Right lobe of liver (tissue), 6 donors: Measurements from ENCODE around the gene ARHGEF37. TPM values are rescaled to one million over a fixed set of nuclear protein-coding genes. Genes with fewer than 3 reads are reported as not detected.
"Not testable (repeated sequence)": the region's sequence is repeated elsewhere in the genome, so short reads cannot be mapped to it uniquely, and the experiment has no call there.

Source experiments
- ATAC-seq, 4 donors: fragments of 200-7000 bp; cut with Tn5 transposase; one replicate each; pipeline ENCODE4 v1.9.1; 2020; ENCODE audit warnings: mild to moderate bottlenecking in 4 of 4, moderate library complexity in 4 of 4
- DNase-seq, 3 donors: peaks; one replicate each; pipeline ENCODE4 v3.0.0-alpha.2; 2020
- H3K27ac ChIP-seq, 3 donors: fragments of 200-600 bp; one replicate each; pipeline ENCODE4 v1.8.0; 2022
- H3K27me3 ChIP-seq, 2 donors: fragments of 200-600 bp; one replicate each; pipeline ENCODE4 v1.8.0; 2022
- H3K36me3 ChIP-seq, 4 donors: fragments of 200-600 bp; sonication (generic) in 1 of 4; one replicate each; pipeline versions ENCODE4 v1.5.1 to v1.8.0; 2017 to 2022; ENCODE audit warnings: control low read depth in 1 of 4
- H3K4me1 ChIP-seq, 4 donors: fragments of 200-600 bp; sonication (generic) in 1 of 4; one replicate each; pipeline versions ENCODE4 v1.5.1 to v1.8.0; 2017 to 2022; ENCODE audit warnings: control low read depth in 1 of 4
- H3K4me3 ChIP-seq, 3 donors: fragments of 200-600 bp; one replicate each; pipeline ENCODE4 v1.8.0; 2022
- H3K9me3 ChIP-seq, 4 donors: fragments of 200-600 bp; sonication (generic) in 1 of 4; one replicate each; pipeline versions ENCODE4 v1.5.1 to v1.8.0; 2017 to 2022; ENCODE audit warnings: control low read depth in 1 of 4
- POLR2A ChIP-seq: fragments of 450-650 bp; IDR thresholded peaks from one replicate; pipeline ENCODE4 v1.6.1; 2017; ENCODE audit warnings: antibody characterized with exemption, mild to moderate bottlenecking
- WGBS: methylation state at CpG from one replicate; pipeline ENCODE4 v1.1.6; 2018; ENCODE audit warnings: low coverage, low lambda C conversion rate; ENCODE audit not compliant: insufficient coverage; ENCODE audit errors: missing lambda C conversion rate; 5-methylcytosine and 5-hydroxymethylcytosine counted together
- intact Hi-C, 2 donors: fragments of 100-400 bp; cut with DNase I; formaldehyde crosslinking; loops; one replicate each; pipeline versions ENCODE4 v1.11.2 to v1.14.1; 2022
- total RNA-seq, 6 experiments: library from RNA; depleted of rRNA in 2 of 6; stranded (reverse); fragments of >200 nt in 2 of 6; fragmentation: NEBNext Ultra II Directional in 3 of 6; extraction: Animal tissue kit (Norgen Biotek cat#: 25700) in 3 of 6; gene quantifications; one replicate each; pipeline versions ENCODE4 v1.1.0 to v1.2.4, GENCODE V29; 2016 to 2023
- TF ChIP-seq, protein P1 (sequence below), 4 donors: fragments of 200-600 bp in 3 of 4; fragments of 450-650 bp in 1 of 4; IDR thresholded peaks; one replicate each; pipeline versions ENCODE4 v1.5.1 to v1.8.0; 2016 to 2022; ENCODE audit warnings: antibody characterized with exemption in 4 of 4, mild to moderate bottlenecking in 2 of 4
- donor health status: DM: no; HTN: yes; CAD: no.
- donor health status: DM: no; HTN: no; CAD: no.
- donor health status: DM: no; HTN: no; CAD: no.
- donor health status: DM: no; HTN: yes; CAD: no.
- donor health status: DM: no; HTN: yes; CAD: no.

ARHGEF37 gene
- total RNA-seq, 6 experiments from 2014 or later, result 1.6 to 7.3 (median 2.1) TPM

DNA sequence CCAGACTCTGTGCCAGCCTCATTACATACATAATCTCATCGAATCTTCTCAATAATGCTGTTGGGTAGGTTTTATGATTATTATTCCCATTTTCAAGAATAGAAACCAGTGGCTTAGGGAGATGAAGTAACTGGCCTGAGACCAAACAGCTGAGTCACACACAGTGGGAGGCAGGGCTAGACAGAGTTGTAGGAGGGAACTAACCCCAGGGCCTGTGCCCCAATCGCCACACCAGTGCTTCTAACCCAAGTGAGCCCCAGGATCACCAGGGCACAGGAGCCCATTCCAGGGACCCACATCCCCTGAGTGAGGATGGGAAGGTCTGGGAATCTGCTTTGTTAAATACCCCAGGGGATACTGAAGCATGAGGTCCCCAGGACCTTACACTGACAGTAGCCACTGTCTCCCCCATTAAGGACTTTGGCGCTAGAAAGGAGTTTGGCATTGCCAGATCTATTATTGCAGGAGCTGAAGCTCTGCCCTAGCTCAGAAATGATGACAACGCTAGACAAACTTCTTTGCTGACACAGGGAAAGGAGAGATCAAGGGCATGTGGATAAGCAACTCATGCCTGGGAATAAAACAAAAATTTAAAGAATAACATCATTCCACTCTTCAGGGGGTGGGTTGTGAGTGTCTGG, 85.0 kb downstream of the ARHGEF37 start:
- Histone ChIP-seq H3K4me1 (peaks cover 0 to 4% (median 0%) of the 10 kb centered on the region in 4 donors), H3K9me3 (no peaks in the 10 kb centered on the region), H3K27ac (no peak overlapping the region), H3K27me3 (no peaks in the 10 kb centered on the region), H3K36me3 (no peaks in the 10 kb centered on the region), H3K4me3 (no peak overlapping the region)
- DNase-seq (peak in 1 of 3 donors; percentile 46), ATAC-seq (peak; percentile 59 to 77 (median 66))
- TF ChIP-seq POLR2A, result no peak
- TF ChIP-seq, protein P1, sequence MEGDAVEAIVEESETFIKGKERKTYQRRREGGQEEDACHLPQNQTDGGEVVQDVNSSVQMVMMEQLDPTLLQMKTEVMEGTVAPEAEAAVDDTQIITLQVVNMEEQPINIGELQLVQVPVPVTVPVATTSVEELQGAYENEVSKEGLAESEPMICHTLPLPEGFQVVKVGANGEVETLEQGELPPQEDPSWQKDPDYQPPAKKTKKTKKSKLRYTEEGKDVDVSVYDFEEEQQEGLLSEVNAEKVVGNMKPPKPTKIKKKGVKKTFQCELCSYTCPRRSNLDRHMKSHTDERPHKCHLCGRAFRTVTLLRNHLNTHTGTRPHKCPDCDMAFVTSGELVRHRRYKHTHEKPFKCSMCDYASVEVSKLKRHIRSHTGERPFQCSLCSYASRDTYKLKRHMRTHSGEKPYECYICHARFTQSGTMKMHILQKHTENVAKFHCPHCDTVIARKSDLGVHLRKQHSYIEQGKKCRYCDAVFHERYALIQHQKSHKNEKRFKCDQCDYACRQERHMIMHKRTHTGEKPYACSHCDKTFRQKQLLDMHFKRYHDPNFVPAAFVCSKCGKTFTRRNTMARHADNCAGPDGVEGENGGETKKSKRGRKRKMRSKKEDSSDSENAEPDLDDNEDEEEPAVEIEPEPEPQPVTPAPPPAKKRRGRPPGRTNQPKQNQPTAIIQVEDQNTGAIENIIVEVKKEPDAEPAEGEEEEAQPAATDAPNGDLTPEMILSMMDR (IDR thresholded peaks at IDR 0.05), result no peak
- intact Hi-C loops, result no loop called here
- WGBS, result 63% methylated on average over 3 of the region's 4 CpGs

DNA sequence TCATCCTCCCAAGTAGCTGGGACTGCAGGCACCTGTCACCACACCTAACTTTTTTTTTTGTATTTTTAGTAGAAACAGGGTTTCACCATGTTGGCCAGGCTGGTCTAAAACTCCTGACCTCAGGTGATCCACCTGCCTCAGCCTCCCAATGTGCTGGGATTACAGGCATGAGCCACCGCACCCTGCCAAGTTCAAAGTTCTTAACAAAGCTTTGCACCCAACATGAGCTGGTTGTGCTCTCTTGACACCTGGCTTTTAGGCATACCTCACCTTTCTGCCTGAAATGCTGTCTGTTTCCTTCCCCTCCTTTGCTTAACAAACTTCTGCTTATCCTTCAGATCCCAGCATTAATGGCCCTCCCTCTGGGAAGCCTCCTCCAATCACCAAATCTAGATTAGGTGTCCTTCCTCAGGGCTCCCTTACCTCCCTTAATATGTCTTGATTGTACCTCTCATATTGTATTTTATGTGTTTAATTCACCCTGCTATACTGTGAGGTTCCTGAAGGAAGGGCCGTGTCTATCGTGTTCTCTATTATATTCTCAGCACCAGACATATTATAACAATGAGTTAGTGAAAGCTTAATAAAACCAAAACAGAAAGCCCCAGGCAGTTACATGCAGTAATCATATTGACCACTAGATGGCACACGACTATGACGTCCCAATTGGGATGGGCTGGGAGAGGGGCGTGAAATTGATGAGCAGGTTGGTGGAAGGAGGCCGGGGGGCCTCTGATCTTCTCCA, 86.0 kb downstream of the ARHGEF37 start:
- Histone ChIP-seq H3K36me3 (no peaks in the 10 kb centered on the region), H3K27ac (no peak overlapping the region), H3K9me3 (no peaks in the 10 kb centered on the region), H3K4me3 (no peak overlapping the region), H3K4me1 (peaks cover 0 to 4% (median 0%) of the 10 kb centered on the region in 4 donors), H3K27me3 (no peaks in the 10 kb centered on the region)
- DNase-seq (peak in 1 of 3 donors; percentile 49), ATAC-seq (peak; percentile 81 to 87 (median 82))
- WGBS, result 17% methylated on average over 7 of the region's 7 CpGs
- TF ChIP-seq POLR2A, result no peak
- TF ChIP-seq, protein P1 (IDR thresholded peaks at IDR 0.05), result peak; percentile 79 to 90 (median 87)
- intact Hi-C loops, result no loop called here

DNA sequence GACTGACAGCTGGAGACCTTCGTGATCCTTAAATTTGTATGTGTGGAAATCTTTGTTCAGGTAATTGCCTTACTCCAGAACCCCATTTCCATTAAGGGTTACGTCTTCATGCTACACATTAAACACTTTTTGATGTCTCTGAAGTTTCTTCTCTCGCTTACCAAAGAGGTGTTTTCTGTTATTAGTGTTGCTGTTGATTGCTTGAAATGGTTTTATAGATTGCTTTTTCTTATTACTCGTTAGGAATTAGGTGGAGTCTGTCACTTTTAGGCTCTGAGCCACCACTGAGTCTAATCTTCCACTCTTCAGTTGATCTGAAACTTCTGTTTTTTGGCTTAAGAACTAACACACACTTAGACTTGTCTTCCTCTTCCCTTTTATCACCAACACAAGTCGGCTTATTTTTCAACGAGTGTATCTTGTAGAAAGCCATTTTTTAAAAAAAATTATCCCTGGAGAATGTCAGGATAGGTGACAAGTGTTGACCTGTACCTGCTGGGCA, 86.6 kb downstream of the ARHGEF37 start:
- TF ChIP-seq, protein P1 (IDR thresholded peaks at IDR 0.05), result no peak
- no peak for TF ChIP-seq POLR2A
- Histone ChIP-seq H3K27me3 (no peaks in the 10 kb centered on the region), H3K9me3 (no peaks in the 10 kb centered on the region), H3K27ac (no peak overlapping the region), H3K4me1 (peaks cover 0 to 4% (median 0%) of the 10 kb centered on the region in 4 donors), H3K36me3 (no peaks in the 10 kb centered on the region), H3K4me3 (no peak overlapping the region)
- intact Hi-C loops, result no loop called here
- no peak for DNase-seq
- 42% methylated on average over 6 of the region's 6 CpGs for WGBS
- ATAC-seq, result peak in 1 of 4 donors; percentile 39

DNA sequence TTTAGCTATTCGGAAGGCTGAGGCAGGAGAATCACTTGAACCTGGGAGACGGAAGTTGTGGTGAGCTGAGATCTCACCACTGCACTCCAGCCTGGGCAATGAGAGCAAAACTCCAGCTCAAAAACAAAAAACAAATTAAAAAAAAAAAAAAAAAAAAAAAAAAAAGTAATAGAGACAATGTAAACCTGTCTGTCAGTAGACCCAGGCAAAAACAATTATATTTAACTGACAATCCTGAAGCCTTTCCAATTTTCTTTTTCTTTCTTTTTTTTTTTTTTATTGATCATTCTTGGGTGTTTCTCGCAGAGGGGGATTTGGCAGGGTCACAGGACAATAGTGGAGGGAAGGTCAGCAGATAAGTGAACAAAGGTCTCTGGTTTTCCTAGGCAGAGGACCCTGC, 88.0 kb downstream of the ARHGEF37 start:
- no CpG with 5 or more reads among the region's 3 CpGs for WGBS
- H3K9me3 ChIP-seq, H3K4me3 ChIP-seq, intact Hi-C loops, H3K27me3 ChIP-seq, H3K4me1 ChIP-seq, H3K36me3 ChIP-seq, ATAC-seq, H3K27ac ChIP-seq, DNase-seq: not testable (repeated sequence)

DNA sequence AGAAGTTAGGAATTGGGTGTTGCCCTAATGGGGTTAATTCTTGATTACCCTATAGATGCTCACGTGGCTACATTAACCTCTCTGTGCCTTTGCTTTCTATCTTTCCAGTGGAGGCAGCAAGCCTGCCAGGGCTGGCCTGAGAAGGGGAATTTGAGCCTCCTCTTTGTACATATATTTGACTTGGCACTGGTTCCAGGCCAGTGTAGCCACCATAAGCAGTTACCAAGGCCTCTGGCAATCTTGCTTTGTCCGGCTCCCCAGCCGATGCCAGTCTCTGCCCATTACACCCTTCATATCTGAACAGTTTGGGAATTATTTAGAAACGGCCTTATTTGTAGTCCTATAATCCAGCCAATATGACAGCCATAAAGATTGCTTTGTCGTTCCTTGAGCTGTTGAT, 90.2 kb downstream of the ARHGEF37 start:
- 35% methylated on average over 5 of the region's 5 CpGs for WGBS
- Histone ChIP-seq H3K9me3 (no peaks in the 10 kb centered on the region), H3K4me3 (no peak overlapping the region), H3K36me3 (no peaks in the 10 kb centered on the region), H3K4me1 (peaks cover 0 to 4% (median 0%) of the 10 kb centered on the region in 4 donors), H3K27me3 (no peaks in the 10 kb centered on the region), H3K27ac (no peak overlapping the region)
- TF ChIP-seq, protein P1 (IDR thresholded peaks at IDR 0.05), result no peak
- TF ChIP-seq POLR2A, result no peak
- peak in 2 of 3 donors; percentile 43 to 51 for DNase-seq
- peak; percentile 74 to 92 (median 82) for ATAC-seq
- intact Hi-C loops, result no loop called here
